GM19328 (cell line): ENCODE data around the gene RAB40A.

Experiments
- ATAC-seq: cut with Tn5 transposase; IDR thresholded peaks from one replicate; pipeline ENCODE4 v1.9.1; 2021; ENCODE audit warnings: mild to moderate bottlenecking, moderate library complexity; ENCODE audit not compliant: unreplicated experiment

Gene RAB40A

GRCh38 chrX:103519389-103519788 lies at the start of gene RAB40A:
TSS of gene RAB40A (minus strand) at chrX:103519489. CDS start at chrX:103500756, 18,733 bp downstream.
- no peak for ATAC-seq

GRCh38 chrX:103565752-103566151 lies 46.5 kb upstream of the RAB40A start:
- ATAC-seq: no peak

GRCh38 chrX:103565197-103565596 lies 45.9 kb upstream of the RAB40A start:
- ATAC-seq: peak; percentile 65

- no peak for ATAC-seq
Measured at GRCh38 chrX:103562801-103563200, 43.5 kb upstream of the RAB40A start.

- no peak for ATAC-seq
Measured at GRCh38 chrX:103560256-103560655, 41.0 kb upstream of the RAB40A start.

- no peak for ATAC-seq
Measured at GRCh38 chrX:103556963-103557612, 37.8 kb upstream of the RAB40A start.

- ATAC-seq: peak; percentile 87
Measured at GRCh38 chrX:103554687-103555424, 35.6 kb upstream of the RAB40A start.

- no peak for ATAC-seq
Measured at GRCh38 chrX:103552236-103552635, 32.9 kb upstream of the RAB40A start.

GRCh38 chrX:103550415-103551051 lies 31.2 kb upstream of the RAB40A start:
- no peak for ATAC-seq

GRCh38 chrX:103549916-103550315 lies 30.6 kb upstream of the RAB40A start:
- no peak for ATAC-seq

- no peak for ATAC-seq
Measured at GRCh38 chrX:103540145-103540544, 20.9 kb upstream of the RAB40A start.

- no peak for ATAC-seq
Measured at GRCh38 chrX:103539695-103540094, 20.4 kb upstream of the RAB40A start.

- no peak for ATAC-seq
Measured at GRCh38 chrX:103538728-103539127, 19.4 kb upstream of the RAB40A start.

- no peak for ATAC-seq
Measured at GRCh38 chrX:103537871-103538387, 18.6 kb upstream of the RAB40A start.

GRCh38 chrX:103536732-103537131 lies 17.4 kb upstream of the RAB40A start:
- ATAC-seq: no peak

- ATAC-seq: no peak
Measured at GRCh38 chrX:103536071-103536470, 16.8 kb upstream of the RAB40A start.

GRCh38 chrX:103535206-103535605 lies 15.9 kb upstream of the RAB40A start:
- no peak for ATAC-seq

GRCh38 chrX:103533511-103534216 lies 14.4 kb upstream of the RAB40A start:
- no peak for ATAC-seq

GRCh38 chrX:103531002-103531401 lies 11.7 kb upstream of the RAB40A start:
- no peak for ATAC-seq

- no peak for ATAC-seq
Measured at GRCh38 chrX:103530545-103530944, 11.3 kb upstream of the RAB40A start.

- no peak for ATAC-seq
Measured at GRCh38 chrX:103529550-103529949, 10.3 kb upstream of the RAB40A start.
